AG04450 (cell line): ENCODE data around the gene CD109. TPM values are rescaled to one million over a fixed set of nuclear protein-coding genes. Genes with fewer than 3 reads are reported as not detected.
"Not testable (repeated sequence)": the region's sequence is repeated elsewhere in the genome, so short reads cannot be mapped to it uniquely, and the experiment has no call there.

ENCODE experiments used
- CTCF ChIA-PET: fragments of 300-600, 350-600 bp; formaldehyde crosslinking; extraction: SDS; loops from one replicate; lab custom pipeline; 2022; ENCODE audit warnings: antibody characterized with exemption, inconsistent platforms; lab: Charles Lee
- POLR2A ChIA-PET: fragments of 350-600 bp; formaldehyde crosslinking; extraction: SDS; loops from one replicate; lab custom pipeline; 2021; ENCODE audit warnings: antibody characterized with exemption, inconsistent platforms; lab: Yijun Ruan, JAX
- DNase-seq: peaks from one replicate; pipeline ENCODE4 v3.0.0-alpha.2; 2011; ENCODE audit warnings: low read depth, low spot score
- H3K27ac ChIP-seq: one replicate; pipeline ENCODE4 v1.5.1; 2012; ENCODE audit warnings: low read depth, low read length, control low read depth
- H3K27me3 ChIP-seq: one replicate; pipeline ENCODE4 v1.6.0; 2012; ENCODE audit warnings: low read length; ENCODE audit not compliant: control insufficient read depth, insufficient read depth
- H3K4me3 ChIP-seq: 2 replicates; pipeline ENCODE4 v1.5.1; 2011; ENCODE audit warnings: mild to moderate bottlenecking, low read depth, low read length, control low read depth
- H3K9me3 ChIP-seq: 2 replicates; pipeline ENCODE4 v1.5.1; 2012; ENCODE audit warnings: low read length; ENCODE audit not compliant: control insufficient read depth, insufficient read depth
- CTCF ChIP-seq: IDR thresholded peaks from 2 replicates; pipeline ENCODE4 v1.5.1; 2011; ENCODE audit warnings: low read depth, low read length, control low read depth, inconsistent platforms
- polyA plus RNA-seq: library from polyadenylated mRNA; depleted of rRNA; stranded (reverse); fragments of >200 nt; gene quantifications from 2 replicates; pipeline ENCODE4 v1.2.3, GENCODE V29; 2011

The CD109 gene
- polyA plus RNA-seq, 1 experiment: 46.1 TPM

GRCh38 chr6:73712535-73713173 is 16.7 kb downstream of the CD109 start:
- CTCF ChIA-PET: interaction anchor here (1.2 kb wide), 1 partner anchor 38 kb away, joined by 3 read pairs; no protein-coding TSS in a partner anchor
- H3K4me3 ChIP-seq: no peak overlapping the region
- DNase-seq: no peak

GRCh38 chr6:73713426-73714147 is 17.6 kb downstream of the CD109 start:
- TF ChIP-seq CTCF: no peak
- Histone ChIP-seq H3K4me3 (no peak overlapping the region), H3K27ac (no peak overlapping the region), H3K27me3 (no peaks in the 10 kb centered on the region), H3K9me3 (no peaks in the 10 kb centered on the region; the same call in 1 of the 2 replicates)
- CTCF ChIA-PET: interaction anchor here (0.8 to 1.3 kb wide), 4 partner anchors 20 to 39 kb away, joined by 3 to 6 read pairs (median 4); no protein-coding TSS in a partner anchor
- no peak for DNase-seq
- POLR2A ChIA-PET: interaction anchor here (0.6 kb wide), 1 partner anchor 19 kb away, joined by 4 read pairs; no protein-coding TSS in a partner anchor

More at GRCh38 chr6:73712535-73713173, 16.7 kb downstream of the CD109 start:
- Histone ChIP-seq H3K27me3 (no peaks in the 10 kb centered on the region), H3K27ac (no peak overlapping the region), H3K9me3 (no peaks in the 10 kb centered on the region; the same call in 1 of the 2 replicates)
- POLR2A ChIA-PET: no interaction called here
- no peak for TF ChIP-seq CTCF

- H3K27ac ChIP-seq, H3K4me3 ChIP-seq, POLR2A ChIA-PET, H3K27me3 ChIP-seq, CTCF ChIA-PET, H3K9me3 ChIP-seq, DNase-seq: not testable (repeated sequence)
Observed at GRCh38 chr6:73715111-73715508, 19.1 kb downstream of the CD109 start.

- no peak overlapping the region for H3K4me3 ChIP-seq
- H3K27ac ChIP-seq: no peak overlapping the region
- H3K9me3 ChIP-seq: no peaks in the 10 kb centered on the region; the same call in 1 of the 2 replicates
- DNase-seq: no peak
- no peaks in the 10 kb centered on the region for H3K27me3 ChIP-seq
- no peak for TF ChIP-seq CTCF
- POLR2A ChIA-PET: no interaction called here
- CTCF ChIA-PET: interaction anchor here (0.6 to 1.1 kb wide), 2 partner anchors 14 to 19 kb away, joined by 4 to 8 read pairs; no protein-coding TSS in a partner anchor
Observed at GRCh38 chr6:73719046-73719445, 23.0 kb downstream of the CD109 start.

- Histone ChIP-seq H3K27ac (peak overlapping the region; percentile 79), H3K4me3 (no peak overlapping the region), H3K9me3 (no peaks in the 10 kb centered on the region; the same call in 1 of the 2 replicates), H3K27me3 (no peaks in the 10 kb centered on the region)
- ChIA-PET POLR2A (no interaction called here), CTCF (interaction anchor here (0.5 to 3.4 kb wide), 4 partner anchors 10 to 48 kb away, joined by 3 to 32 read pairs (median 4); no protein-coding TSS in a partner anchor)
- DNase-seq: peak; percentile 50
- TF ChIP-seq CTCF: no peak
Observed at GRCh38 chr6:73722318-73723060, 26.5 kb downstream of the CD109 start.

GRCh38 chr6:73723480-73723879 is 27.5 kb downstream of the CD109 start:
- POLR2A ChIA-PET, H3K27ac ChIP-seq, H3K9me3 ChIP-seq, DNase-seq, H3K27me3 ChIP-seq, H3K4me3 ChIP-seq: not testable (repeated sequence)
- CTCF ChIA-PET: interaction anchor here (0.9 to 1.3 kb wide), 3 partner anchors 9 to 1488 kb away, joined by 4 to 5 read pairs (median 4); no protein-coding TSS in a partner anchor
